Aorta (tissue), 5 donors: Measurements from ENCODE around the gene COA3. TPM values are rescaled to one million over a fixed set of nuclear protein-coding genes. Genes with fewer than 3 reads are reported as not detected.
A peak's percentile ranks its signal among the peaks of the same experiment; 100 is the strongest.

Source experiments
- ATAC-seq: fragments of 200-7000 bp; cut with Tn5 transposase; one replicate; pipeline ENCODE4 v1.9.1; 2022; ENCODE audit warnings: moderate library complexity; ENCODE audit not compliant: low FRiP score
- DNase-seq, 2 donors: peaks; one replicate each; pipeline ENCODE4 v3.0.0-alpha.2; 2020
- H3K27ac ChIP-seq, 2 donors: one replicate each; pipeline ENCODE4 v1.5.1; 2013; ENCODE audit warnings: low read length in 2 of 2, mild to moderate bottlenecking in 2 of 2, moderate library complexity in 2 of 2, control low read depth in 1 of 2, inconsistent platforms in 1 of 2, low read depth in 1 of 2
- H3K27me3 ChIP-seq, 2 donors: one replicate each; pipeline ENCODE4 v1.6.1; 2013; ENCODE audit warnings: control low read depth in 1 of 2, low read length in 1 of 2, mild to moderate bottlenecking in 1 of 2, moderate library complexity in 1 of 2; ENCODE audit not compliant: insufficient read depth in 2 of 2, control insufficient read depth in 1 of 2
- H3K36me3 ChIP-seq, 2 donors: one replicate each; pipeline ENCODE4 v1.6.1; 2013; ENCODE audit warnings: control low read depth in 1 of 2, low read length in 1 of 2, mild to moderate bottlenecking in 1 of 2; ENCODE audit not compliant: insufficient read depth in 2 of 2, control insufficient read depth in 1 of 2
- H3K4me1 ChIP-seq, 2 donors: one replicate each; pipeline ENCODE4 v1.6.1; 2013; ENCODE audit warnings: low read length in 2 of 2, control low read depth in 1 of 2, mild to moderate bottlenecking in 1 of 2, moderate library complexity in 1 of 2; ENCODE audit not compliant: insufficient read depth in 2 of 2, control insufficient read depth in 1 of 2
- H3K4me3 ChIP-seq, 2 donors: one replicate each; pipeline ENCODE4 v1.5.1; 2013; ENCODE audit warnings: low read length in 2 of 2, control low read depth in 1 of 2, mild to moderate bottlenecking in 1 of 2
- H3K9me3 ChIP-seq: one replicate; pipeline ENCODE4 v1.6.1; 2013; ENCODE audit warnings: mild to moderate bottlenecking, low read length; ENCODE audit not compliant: control insufficient read depth
- WGBS, 2 donors: extraction: QIAGEN DNeasy Blood & Tissue Kit; methylation state at CpG; one replicate each; pipeline ENCODE4 v1.1.7; 2013; 5-methylcytosine and 5-hydroxymethylcytosine counted together
- intact Hi-C, 2 donors: fragments of 100-400 bp; cut with DNase I; formaldehyde crosslinking; loops; one replicate each; pipeline versions ENCODE4 v1.14.2 to v1.15.0; 2022
- polyA plus RNA-seq, 2 donors: library from polyadenylated mRNA; stranded (reverse); fragments of 200-250 nt; gene quantifications; one replicate each; pipeline ENCODE4 v1.2.3, GENCODE V29; 2013
- total RNA-seq, 2 donors: library from RNA; stranded (reverse); fragmentation: NEBNext Ultra II Directional; extraction: Animal tissue kit (Norgen Biotek cat#: 25700); gene quantifications; one replicate each; pipeline ENCODE4 v1.2.1, GENCODE V29; 2021
- donor health status: healthy with polysubstance abuse.
- donor health status: Bipolar disorder and iron deficiency.
- donor health status: DM: no; HTN: no; CAD: no.
- donor health status: DM: no; HTN: no; CAD: no.
- donor health status: DM: yes; HTN: yes; CAD: no.

Gene COA3
- total and polyA plus RNA-seq, 4 donors: 31.7 to 117 (median 55.4) TPM

- DNase-seq: no peak
- Histone ChIP-seq H3K27me3 (no peaks in the 10 kb centered on the region), H3K4me1 (peaks cover 2 to 3% of the 10 kb centered on the region in 2 donors), H3K4me3 (no peak overlapping the region), H3K27ac (no peak overlapping the region), H3K9me3 (no peaks in the 10 kb centered on the region), H3K36me3 (no peaks in the 10 kb centered on the region)
- 77 to 87% methylated on average over 1 of the region's 1 CpG for WGBS, 2 donors
- intact Hi-C loops: no loop called here
- no peak for ATAC-seq
Observed at GRCh38 chr17:42827472-42827871, 29.0 kb upstream of the COA3 start.

- Histone ChIP-seq H3K27me3 (no peaks in the 10 kb centered on the region), H3K9me3 (no peaks in the 10 kb centered on the region), H3K27ac (no peak overlapping the region), H3K4me3 (no peak overlapping the region), H3K36me3 (peaks cover 3 to 7% of the 10 kb centered on the region in 2 donors), H3K4me1 (peaks cover 2 to 3% of the 10 kb centered on the region in 2 donors)
- intact Hi-C loops: loop anchor here in 1 of 2 donors (5.0 kb wide), 1 partner anchor 99 kb away; no protein-coding TSS in a partner anchor
- ATAC-seq: no peak
- 88 to 89% methylated on average over 7 of the region's 7 CpGs for WGBS, 2 donors
- DNase-seq: no peak
Observed at GRCh38 chr17:42821176-42821575, 22.7 kb upstream of the COA3 start.

GRCh38 chr17:42819939-42820535 lies 21.5 kb upstream of the COA3 start:
- Histone ChIP-seq H3K4me1 (peaks cover 2 to 3% of the 10 kb centered on the region in 2 donors), H3K4me3 (no peak overlapping the region), H3K27me3 (no peaks in the 10 kb centered on the region), H3K36me3 (peaks cover 7 to 14% of the 10 kb centered on the region in 2 donors), H3K9me3 (no peaks in the 10 kb centered on the region), H3K27ac (no peak overlapping the region)
- ATAC-seq (no peak), DNase-seq (peak; percentile 62 to 83)
- 18 to 22% methylated on average over 2 of the region's 2 CpGs for WGBS, 2 donors
- intact Hi-C loops: loop anchor here in 1 of 2 donors (5.0 kb wide), 1 partner anchor 98 kb away; no protein-coding TSS in a partner anchor

- intact Hi-C loops: no loop called here
- H3K9me3 ChIP-seq: no peaks in the 10 kb centered on the region
- peaks cover 12 to 20% of the 10 kb centered on the region in 2 donors for H3K36me3 ChIP-seq
- H3K4me1 ChIP-seq: peaks cover 0 to under 1% of the 10 kb centered on the region in 2 donors
- H3K27ac ChIP-seq: no peak overlapping the region
- no peaks in the 10 kb centered on the region for H3K27me3 ChIP-seq
- no peak for DNase-seq
- H3K4me3 ChIP-seq: no peak overlapping the region
- 77 to 82% methylated on average over 5 of the region's 5 CpGs for WGBS, 2 donors
- no peak for ATAC-seq
Observed at GRCh38 chr17:42818379-42818778, 19.9 kb upstream of the COA3 start.

GRCh38 chr17:42817866-42818265 lies 19.4 kb upstream of the COA3 start:
- ATAC-seq (no peak), DNase-seq (no peak)
- H3K4me3 ChIP-seq: no peak overlapping the region
- no peaks in the 10 kb centered on the region for H3K27me3 ChIP-seq
- peaks cover 12 to 20% of the 10 kb centered on the region in 2 donors for H3K36me3 ChIP-seq
- H3K9me3 ChIP-seq: no peaks in the 10 kb centered on the region
- WGBS, 2 donors: 61 to 79% methylated on average over 1 of the region's 1 CpG
- intact Hi-C loops: no loop called here
- no peak overlapping the region for H3K27ac ChIP-seq
- no peaks in the 10 kb centered on the region for H3K4me1 ChIP-seq

- intact Hi-C loops: no loop called here
- H3K4me3 ChIP-seq: no peak overlapping the region
- no peaks in the 10 kb centered on the region for H3K27me3 ChIP-seq
- no peaks in the 10 kb centered on the region for H3K4me1 ChIP-seq
- no peak overlapping the region for H3K27ac ChIP-seq
- H3K36me3 ChIP-seq: peaks cover 15 to 20% of the 10 kb centered on the region in 2 donors
- DNase-seq: no peak
- ATAC-seq: no peak
- no peaks in the 10 kb centered on the region for H3K9me3 ChIP-seq
- WGBS, 2 donors: 67 to 69% methylated on average over 8 of the region's 8 CpGs
Observed at GRCh38 chr17:42814633-42815399, 16.3 kb upstream of the COA3 start.

GRCh38 chr17:42809250-42809649 lies 10.7 kb upstream of the COA3 start:
- 6 to 10% methylated on average over 3 of the region's 3 CpGs for WGBS, 2 donors
- intact Hi-C loops: no loop called here
- H3K27me3 ChIP-seq: no peaks in the 10 kb centered on the region
- no peaks in the 10 kb centered on the region for H3K4me1 ChIP-seq
- H3K36me3 ChIP-seq: peaks cover 3 to 6% of the 10 kb centered on the region in 2 donors
- H3K27ac ChIP-seq: no peak overlapping the region
- DNase-seq: peak in 1 of 2 donors; percentile 50
- peak; percentile 54 for ATAC-seq
- no peaks in the 10 kb centered on the region for H3K9me3 ChIP-seq
- no peak overlapping the region for H3K4me3 ChIP-seq

- Histone ChIP-seq H3K4me1 (no peaks in the 10 kb centered on the region), H3K4me3 (no peak overlapping the region), H3K27ac (no peak overlapping the region), H3K27me3 (no peaks in the 10 kb centered on the region), H3K36me3 (peaks cover under 1 to 2% of the 10 kb centered on the region in 2 donors), H3K9me3 (no peaks in the 10 kb centered on the region)
- ATAC-seq (no peak), DNase-seq (no peak)
- intact Hi-C loops: no loop called here
- 89 to 90% methylated on average over 1 of the region's 1 CpG for WGBS, 2 donors
Observed at GRCh38 chr17:42806249-42806648, 7.7 kb upstream of the COA3 start.

GRCh38 chr17:42804918-42805367 lies 6.4 kb upstream of the COA3 start:
- Histone ChIP-seq H3K4me1 (no peaks in the 10 kb centered on the region), H3K4me3 (no peak overlapping the region), H3K27ac (no peak overlapping the region), H3K9me3 (no peaks in the 10 kb centered on the region), H3K36me3 (no peaks in the 10 kb centered on the region), H3K27me3 (no peaks in the 10 kb centered on the region)
- ATAC-seq: no peak
- WGBS, 2 donors: 90 to 92% methylated on average over 1 of the region's 1 CpG
- DNase-seq: no peak
- intact Hi-C loops: no loop called here
